ENCODE data around the gene MAN1C1.

Gene MAN1C1

DNA sequence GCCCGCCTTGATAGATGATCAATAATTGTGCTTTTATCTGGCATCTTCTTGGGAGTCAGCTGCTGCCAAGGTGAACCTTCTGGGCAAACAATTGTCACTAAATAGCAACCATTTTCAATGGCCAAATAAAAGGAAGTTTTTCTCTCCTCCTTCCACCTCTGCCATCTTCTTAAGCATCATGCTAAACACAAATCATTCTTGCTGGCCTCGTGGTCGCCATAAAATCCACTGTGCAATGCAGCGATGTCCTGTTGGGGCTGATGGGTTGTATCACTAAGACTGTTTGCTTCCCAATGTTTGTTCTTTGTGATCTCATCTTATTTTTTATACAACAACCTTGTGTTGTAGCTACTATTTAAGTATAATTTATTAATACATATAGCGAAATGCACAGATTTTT is 8.0 kb downstream of the MAN1C1 start:
- DNase-seq (ENCODE audit: low read depth): no peak
- H3K4me3 ChIP-seq (ENCODE audit: low read depth, low read length): no peak overlapping the region
- TF ChIP-seq, protein P1, sequence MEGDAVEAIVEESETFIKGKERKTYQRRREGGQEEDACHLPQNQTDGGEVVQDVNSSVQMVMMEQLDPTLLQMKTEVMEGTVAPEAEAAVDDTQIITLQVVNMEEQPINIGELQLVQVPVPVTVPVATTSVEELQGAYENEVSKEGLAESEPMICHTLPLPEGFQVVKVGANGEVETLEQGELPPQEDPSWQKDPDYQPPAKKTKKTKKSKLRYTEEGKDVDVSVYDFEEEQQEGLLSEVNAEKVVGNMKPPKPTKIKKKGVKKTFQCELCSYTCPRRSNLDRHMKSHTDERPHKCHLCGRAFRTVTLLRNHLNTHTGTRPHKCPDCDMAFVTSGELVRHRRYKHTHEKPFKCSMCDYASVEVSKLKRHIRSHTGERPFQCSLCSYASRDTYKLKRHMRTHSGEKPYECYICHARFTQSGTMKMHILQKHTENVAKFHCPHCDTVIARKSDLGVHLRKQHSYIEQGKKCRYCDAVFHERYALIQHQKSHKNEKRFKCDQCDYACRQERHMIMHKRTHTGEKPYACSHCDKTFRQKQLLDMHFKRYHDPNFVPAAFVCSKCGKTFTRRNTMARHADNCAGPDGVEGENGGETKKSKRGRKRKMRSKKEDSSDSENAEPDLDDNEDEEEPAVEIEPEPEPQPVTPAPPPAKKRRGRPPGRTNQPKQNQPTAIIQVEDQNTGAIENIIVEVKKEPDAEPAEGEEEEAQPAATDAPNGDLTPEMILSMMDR (IDR thresholded peaks at IDR 0.05; ENCODE audit: insufficient read depth, low read depth, low read length, missing control alignments): no peak

DNA sequence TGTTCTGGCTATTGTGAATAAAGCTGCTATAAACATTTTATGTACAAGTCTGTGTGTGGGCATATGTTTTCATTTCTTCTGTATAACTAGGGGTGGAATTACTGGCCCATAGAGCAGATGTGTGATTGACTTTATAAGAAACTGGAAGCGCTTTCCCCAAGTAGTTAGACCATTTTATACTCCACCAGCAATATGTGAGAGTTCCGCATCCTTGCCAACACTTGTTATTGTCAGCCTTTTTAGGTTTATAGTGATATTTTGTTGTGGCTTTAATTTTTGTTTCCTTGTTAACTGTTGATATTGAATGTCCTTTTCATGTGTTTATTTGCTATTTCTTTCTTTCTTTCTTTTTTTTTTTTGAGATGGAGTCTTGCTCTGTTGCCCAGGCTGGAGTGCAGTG is 9.4 kb downstream of the MAN1C1 start:
- TF ChIP-seq, protein P1 (IDR thresholded peaks at IDR 0.05; ENCODE audit: insufficient read depth, low read depth, low read length, missing control alignments): no peak
- no peak for DNase-seq (ENCODE audit: low read depth)

DNA sequence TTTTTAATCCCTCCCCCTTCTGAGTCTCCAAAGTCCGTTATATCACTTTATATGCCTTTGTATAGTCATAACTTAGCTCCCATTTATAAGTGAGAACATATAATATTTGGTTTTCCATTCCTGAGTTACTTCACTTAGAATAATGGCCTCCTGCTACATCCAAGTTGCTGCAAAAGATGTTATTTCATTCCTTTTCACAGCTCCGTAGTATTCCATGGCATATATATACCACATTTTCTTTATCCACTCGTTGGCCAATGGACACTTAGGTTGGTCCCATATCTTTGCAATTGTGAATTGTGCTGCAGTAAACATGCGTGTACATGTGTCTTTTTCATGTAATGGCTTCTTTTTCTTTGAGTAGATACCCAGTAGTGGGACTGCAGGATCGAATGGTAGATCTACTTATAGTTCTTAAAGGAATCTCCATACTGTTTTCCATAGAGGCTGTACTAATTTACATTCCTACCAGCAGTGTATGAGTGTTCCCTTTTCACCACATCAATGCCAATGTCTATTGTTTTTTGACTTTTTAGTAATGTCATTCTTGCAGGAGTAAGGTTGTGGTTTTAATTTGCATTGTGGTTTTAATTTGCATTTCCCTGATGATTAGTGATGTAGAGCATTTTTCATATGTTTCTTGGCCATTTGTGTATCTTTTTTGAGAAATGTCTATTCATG is 12.3 kb downstream of the MAN1C1 start:
- no peak for DNase-seq (ENCODE audit: low read depth)
- TF ChIP-seq, protein P1 (IDR thresholded peaks at IDR 0.05; ENCODE audit: insufficient read depth, low read depth, low read length, missing control alignments): no peak
- H3K4me3 ChIP-seq (ENCODE audit: low read depth, low read length): no peak overlapping the region

More for the DNA sequence above, 9.4 kb downstream of the MAN1C1 start:
- no peak overlapping the region for H3K4me3 ChIP-seq (ENCODE audit: low read depth, low read length)

DNA sequence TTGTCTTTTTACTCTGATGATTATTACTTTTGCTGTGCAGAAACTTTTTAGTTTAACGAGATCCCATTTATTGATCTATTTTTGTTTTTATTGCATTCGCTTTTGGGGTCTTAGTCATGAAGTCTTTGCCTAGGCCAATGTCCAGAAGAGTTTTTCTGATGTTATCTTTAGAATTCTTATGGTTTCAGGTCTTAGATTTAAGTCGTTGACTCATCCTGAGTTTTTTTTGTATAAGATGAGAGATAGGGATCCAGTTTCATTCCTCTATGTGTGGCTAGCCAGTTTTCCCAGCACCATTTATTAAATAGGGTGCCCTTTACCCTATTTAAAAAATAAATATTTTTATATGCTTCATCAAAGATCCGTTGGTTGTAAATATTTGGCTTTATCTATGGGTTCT is 13.2 kb downstream of the MAN1C1 start:
- H3K4me3 ChIP-seq (ENCODE audit: low read depth, low read length): no peak overlapping the region
- DNase-seq (ENCODE audit: low read depth): no peak
- TF ChIP-seq, protein P1 (IDR thresholded peaks at IDR 0.05; ENCODE audit: insufficient read depth, low read depth, low read length, missing control alignments): no peak

DNA sequence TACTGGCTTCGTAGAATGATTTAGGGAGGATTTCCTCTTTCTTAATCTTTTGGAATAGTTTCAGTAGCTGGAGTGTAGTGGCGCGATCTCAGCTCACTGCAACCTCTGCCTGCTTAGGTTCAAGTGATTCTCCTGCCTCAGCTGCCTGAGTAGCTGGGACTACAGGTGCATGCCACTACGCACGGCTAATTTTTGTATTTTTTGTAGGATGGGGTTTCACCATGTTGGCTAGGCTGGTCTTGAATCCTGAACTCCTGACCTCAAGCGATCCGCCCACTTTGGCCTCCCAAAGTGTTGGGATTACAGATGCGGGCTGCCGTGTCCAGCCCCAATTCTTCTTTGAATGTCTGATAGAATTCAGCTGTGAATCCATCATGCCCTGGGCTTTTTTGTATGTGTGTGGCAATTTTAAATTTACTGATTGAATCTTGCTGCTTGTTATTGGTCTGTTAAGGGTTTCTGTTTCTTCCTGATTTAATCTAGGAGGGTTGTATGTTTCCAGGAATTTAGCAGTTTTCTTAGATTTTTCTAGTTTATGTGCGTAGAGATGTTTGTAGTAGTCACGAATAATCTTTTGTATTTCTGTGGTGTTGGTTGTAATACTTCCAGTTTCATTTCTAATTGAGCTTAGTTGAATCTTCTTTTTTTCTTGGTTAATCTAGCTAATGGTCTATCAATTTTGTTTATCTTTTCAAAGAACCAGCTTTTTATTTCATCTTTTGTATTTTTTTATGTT is 15.3 kb downstream of the MAN1C1 start:
- DNase-seq (ENCODE audit: low read depth): no peak
- TF ChIP-seq, protein P1 (IDR thresholded peaks at IDR 0.05; ENCODE audit: insufficient read depth, low read depth, low read length, missing control alignments): no peak
- H3K4me3 ChIP-seq (ENCODE audit: low read depth, low read length): no peak overlapping the region

DNA sequence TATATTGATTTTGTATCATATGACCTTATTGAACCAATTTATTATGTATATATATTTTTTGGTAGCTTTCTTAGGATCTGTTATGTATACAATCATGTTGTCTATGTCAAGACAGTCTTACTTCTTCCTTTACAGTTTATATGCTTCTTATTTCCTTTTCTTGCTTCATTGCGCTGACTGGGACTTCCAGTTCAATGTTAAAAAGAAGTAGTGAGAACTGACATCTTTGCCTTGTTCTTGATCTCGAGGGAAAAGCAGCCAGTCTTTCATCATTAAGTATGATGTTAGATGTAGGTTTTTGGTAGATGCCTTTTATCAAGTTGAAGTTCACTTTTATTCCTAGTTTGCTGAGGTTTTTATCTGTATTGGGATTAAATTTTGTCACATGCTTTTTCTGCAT is 17.5 kb downstream of the MAN1C1 start:
- no peak overlapping the region for H3K4me3 ChIP-seq (ENCODE audit: low read depth, low read length)
- TF ChIP-seq, protein P1 (IDR thresholded peaks at IDR 0.05; ENCODE audit: insufficient read depth, low read depth, low read length, missing control alignments): no peak
- no peak for DNase-seq (ENCODE audit: low read depth)

Measured in GM12865 (cell line).